GM19043 (cell line): ENCODE results near the gene AKR1D1.
"Not testable (repeated sequence)": the region's sequence is repeated elsewhere in the genome, so short reads cannot be mapped to it uniquely, and the experiment has no call there.

Experiments used
- ATAC-seq: cut with Tn5 transposase; IDR thresholded peaks from one replicate; pipeline ENCODE4 v1.9.1; 2021; ENCODE audit warnings: low read depth; ENCODE audit not compliant: unreplicated experiment

Gene AKR1D1

DNA sequence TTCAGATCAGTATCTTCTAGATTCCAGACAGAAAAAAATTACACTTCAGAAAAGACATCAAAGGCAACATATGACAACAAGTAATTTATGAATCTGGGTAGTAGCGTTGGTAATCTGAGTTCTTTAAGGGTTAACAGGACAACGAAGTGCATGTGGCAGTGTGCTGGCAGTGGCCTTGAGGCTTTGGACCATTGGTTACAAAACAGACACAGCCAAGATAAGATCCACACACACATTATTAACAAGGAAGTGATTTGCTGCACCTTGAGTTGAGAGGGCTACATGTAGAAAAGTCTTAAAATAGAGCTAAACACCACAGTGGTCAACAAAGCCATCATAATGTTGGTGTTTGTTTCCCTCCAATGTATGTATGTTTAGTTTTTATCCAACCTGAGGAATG, 40.6 kb downstream of the AKR1D1 start:
- no peak for ATAC-seq

DNA sequence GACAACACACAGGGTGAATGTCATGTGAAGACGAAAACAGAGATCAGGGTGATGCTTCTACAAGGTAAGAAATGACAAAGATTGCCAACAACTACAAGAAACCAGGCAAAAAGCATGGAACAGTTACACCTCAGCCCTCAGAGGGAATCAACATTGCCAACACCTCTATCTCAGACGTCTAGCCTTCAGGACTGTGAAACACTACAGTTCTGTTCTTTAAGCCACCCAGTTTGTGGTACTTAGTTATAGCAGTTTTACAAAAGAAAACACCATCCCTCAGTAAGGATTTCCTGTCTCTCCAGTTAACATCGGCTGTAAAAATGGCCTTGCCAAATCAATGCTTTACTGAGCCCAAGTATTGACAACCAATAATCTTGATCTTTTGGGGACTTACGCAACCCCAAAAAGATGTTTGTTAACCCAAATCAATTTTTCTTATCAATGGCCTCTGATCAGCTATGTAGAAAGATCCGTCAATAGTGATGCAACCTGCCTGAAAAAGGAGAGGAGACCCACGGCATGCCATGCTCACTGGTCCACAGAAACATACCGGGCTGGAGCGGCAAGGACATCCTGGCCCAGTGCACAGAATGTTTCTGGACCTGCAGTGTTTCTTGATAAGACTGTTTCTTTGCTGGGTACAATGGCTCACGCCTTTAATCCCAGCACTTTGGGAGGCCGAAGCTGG, 44.0 kb downstream of the AKR1D1 start:
- no peak for ATAC-seq

DNA sequence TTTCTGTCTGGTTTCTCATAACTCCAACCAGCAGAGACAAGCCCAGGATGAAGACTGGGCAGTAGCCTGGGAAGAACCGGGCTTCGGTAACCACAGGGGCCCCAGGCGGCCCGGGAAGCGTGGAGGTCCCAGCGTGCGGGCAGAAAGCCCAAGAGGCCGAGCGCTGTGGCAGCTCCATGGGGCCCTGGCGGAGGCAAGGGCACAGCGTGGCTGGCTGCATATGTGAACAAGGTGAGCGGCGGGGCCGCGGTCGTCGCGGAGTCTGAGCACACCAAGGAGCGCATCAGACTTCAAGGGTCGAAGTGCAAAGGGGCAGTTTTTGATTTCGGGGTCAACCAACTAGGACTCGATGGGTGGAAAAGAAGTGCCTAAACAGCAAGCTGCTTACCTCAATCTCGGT, 45.9 kb downstream of the AKR1D1 start:
- no peak for ATAC-seq

DNA sequence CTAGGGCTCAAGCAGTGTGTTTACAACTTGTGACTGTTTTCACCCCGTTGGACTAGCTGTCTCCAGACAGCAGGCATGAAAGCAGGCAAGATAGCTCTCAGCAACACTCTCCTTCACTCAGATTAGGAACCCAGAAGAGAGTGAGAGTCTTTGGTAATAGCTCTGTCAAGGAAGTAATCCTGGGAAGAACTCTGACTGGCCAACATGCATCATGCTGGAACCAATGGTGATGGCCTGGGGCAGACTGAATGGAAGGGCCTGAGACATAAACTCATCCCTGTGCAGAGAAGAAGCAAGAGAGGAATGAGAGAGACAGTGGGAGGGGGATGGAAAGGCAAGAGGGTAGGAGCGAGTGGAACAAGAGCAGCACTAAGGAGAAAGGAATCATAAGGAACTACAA, 48.9 kb downstream of the AKR1D1 start:
- ATAC-seq: no peak

GRCh38 chr7:138125598-138126111, 49.4 kb downstream of the AKR1D1 start:
- ATAC-seq: peak; percentile 85

DNA sequence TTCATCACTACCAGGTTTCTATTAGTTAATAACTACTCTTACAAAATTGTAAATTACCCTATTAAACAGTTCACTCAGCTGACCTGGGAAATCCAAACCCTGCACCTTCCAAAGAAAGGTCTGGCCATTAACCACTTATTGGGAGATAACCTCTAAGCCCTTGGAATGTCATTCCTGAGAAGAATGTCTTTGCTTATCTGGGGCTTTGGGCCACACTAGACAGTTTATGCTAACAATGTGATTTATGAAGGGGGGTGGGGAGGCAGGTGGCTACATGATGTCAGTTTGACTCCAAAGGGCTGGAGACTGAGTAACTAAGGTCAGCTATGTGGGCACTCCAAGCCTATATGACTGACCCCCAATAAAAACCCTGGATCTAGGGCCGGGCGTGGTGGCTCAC, 50.7 kb downstream of the AKR1D1 start:
- ATAC-seq: no peak

- ATAC-seq: no peak
Measured at GRCh38 chr7:138127996-138128395, 51.7 kb downstream of the AKR1D1 start.

GRCh38 chr7:138129551-138130165, 53.4 kb downstream of the AKR1D1 start:
- ATAC-seq: no peak

GRCh38 chr7:138137423-138138171, 61.3 kb downstream of the AKR1D1 start:
- ATAC-seq: peak; percentile 62

DNA sequence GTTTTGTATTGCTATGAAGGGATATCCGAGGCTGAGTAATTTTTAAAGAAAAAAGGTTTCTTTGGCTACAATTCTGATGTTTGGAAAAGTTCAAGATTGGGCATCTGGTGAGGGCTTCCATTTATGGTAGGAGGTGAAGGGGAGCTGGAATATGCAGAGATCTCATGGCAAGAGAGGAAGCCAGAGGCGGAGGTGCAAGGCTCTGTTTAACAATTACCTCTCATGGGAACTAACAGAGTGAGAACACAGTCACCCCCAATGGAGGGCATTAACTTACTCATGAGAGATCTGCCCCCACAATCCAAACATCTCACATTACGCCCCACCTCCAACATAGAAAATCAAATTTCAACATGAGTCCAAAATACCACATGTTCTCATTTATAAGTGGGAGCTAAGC, 62.0 kb downstream of the AKR1D1 start:
- no peak for ATAC-seq

DNA sequence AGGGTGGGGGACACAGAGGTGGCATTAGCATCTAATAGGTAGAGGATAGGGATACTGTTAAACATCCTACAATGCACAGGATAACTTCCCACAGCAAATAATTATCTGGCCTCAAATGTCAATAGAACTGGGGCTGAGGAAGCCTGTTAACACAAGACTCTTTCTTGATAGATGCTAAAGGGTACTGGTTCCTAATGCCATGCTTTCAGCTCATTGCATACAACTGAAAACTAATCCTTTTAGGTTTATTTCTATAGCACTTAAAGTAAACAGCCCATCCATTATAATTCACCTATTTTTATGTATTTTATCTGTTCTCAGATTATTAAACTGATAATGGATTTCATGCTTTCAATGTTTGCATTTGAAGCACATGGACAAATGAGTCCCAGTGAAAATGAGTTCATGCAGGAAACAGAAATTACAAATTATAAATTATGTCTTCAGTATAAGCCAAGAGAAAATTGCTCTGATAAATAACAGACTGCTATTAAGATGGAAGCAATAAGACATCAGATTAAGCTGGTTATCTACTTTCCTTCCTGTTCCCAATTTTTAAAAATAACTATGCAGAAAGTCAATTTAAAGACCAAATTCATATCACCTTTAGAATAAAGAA, 66.4 kb downstream of the AKR1D1 start:
- ATAC-seq: no peak

GRCh38 chr7:138144958-138145357, 68.7 kb downstream of the AKR1D1 start:
- ATAC-seq: no peak

- ATAC-seq: not testable (repeated sequence)
Measured at GRCh38 chr7:138146221-138146620, 70.0 kb downstream of the AKR1D1 start.

DNA sequence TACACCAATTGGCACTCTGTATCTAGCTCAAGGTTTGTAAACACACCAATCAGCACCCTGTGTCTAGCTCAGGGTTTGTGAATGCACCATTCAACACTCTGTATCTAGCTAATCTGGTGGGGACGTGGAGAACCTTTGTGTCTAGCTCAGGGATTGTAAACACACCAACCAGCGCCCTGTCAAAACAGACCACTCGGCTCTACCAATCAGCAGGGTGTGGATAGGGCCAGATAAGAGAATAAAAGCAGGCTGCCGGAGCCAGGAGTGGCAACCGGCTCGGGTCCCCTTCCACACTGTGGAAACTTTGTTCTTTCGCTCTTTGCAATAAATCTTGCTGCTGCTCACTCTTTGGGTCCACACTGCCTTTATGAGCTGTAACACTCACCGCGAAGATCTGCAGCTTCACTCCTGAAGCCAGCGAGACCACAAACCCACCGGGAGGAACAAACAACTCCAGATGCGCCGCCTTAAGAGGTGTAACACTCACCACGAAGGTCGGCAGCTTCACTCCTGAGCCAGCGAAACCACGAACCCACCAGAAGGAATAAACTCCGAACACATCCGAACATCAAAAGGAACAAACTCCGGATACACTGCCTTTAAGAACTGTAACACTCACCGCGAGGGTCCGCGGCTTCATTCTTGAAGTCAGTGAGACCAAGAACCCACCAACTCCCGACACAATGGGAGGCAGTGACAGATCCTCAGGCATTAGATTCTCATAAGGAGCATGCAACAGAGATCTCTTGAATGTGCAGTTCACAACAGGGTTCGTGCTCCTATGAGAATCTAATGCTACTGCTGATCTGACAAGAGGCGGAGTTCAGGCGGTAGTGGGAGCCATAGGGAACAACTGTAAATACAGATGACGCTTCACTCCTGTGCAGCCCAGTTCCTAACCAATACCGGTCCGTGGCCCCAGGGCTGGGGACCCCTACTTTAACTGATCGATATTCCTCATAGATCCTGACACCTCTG, 70.8 kb downstream of the AKR1D1 start:
- ATAC-seq: not testable (repeated sequence)

- no peak for ATAC-seq
Measured at GRCh38 chr7:138151731-138152577, 75.7 kb downstream of the AKR1D1 start.

DNA sequence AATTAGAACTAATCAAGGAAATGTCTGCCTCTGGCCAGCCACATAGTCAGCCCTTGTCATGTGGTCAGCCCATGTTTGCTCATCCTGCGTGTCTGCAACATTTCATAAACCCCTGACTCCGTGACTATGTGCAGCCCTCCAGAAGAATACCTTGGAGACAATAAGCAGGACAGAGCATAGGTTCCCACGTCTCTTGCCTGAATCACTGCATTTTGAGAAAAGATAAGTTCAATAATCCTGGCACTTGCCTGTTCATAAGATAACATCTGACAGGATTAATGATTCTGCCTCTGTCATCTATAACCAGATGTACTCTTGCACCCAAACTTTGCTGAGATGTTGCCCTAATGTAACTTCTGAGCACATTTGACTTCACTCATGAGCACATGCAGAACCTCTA, 78.4 kb downstream of the AKR1D1 start:
- ATAC-seq: no peak

DNA sequence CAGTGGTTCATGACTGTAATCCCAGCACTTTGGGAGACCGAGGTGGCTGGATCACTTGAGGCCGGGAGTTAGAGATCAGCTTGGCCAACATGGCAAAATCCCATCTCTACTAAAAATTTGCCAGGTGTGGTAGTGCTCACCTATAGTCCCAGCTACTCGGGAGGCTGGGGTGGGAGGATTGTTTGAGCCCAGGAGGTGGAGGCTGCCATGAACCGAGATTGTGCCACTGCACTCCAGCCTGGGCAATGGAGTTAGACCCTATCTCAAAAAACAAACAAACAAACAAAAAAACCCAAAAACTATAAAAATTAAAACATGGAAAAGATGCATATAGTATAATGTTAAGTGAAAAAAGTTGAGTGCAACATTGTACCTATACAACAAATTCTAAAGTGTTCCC, 81.4 kb downstream of the AKR1D1 start:
- no peak for ATAC-seq

GRCh38 chr7:138158739-138159528, 82.7 kb downstream of the AKR1D1 start:
- ATAC-seq: no peak
